Motor neuron (in vitro differentiated cells): ENCODE measurements around the gene IGDCC3. TPM values are rescaled to one million over a fixed set of nuclear protein-coding genes. Genes with fewer than 3 reads are reported as not detected.

Source experiments
- total RNA-seq, 8 experiments: library from RNA; unstranded; fragments of 300-600 nt; gene quantifications; 2 replicates each; pipeline versions ENCODE4 v1.2.3 to v1.2.4, GENCODE V29; 2022

IGDCC3 gene
- total RNA-seq, 8 experiments from 2014 or later = 0.15 to 189 (median 10.9) TPM

Other genes with a start within 250 kb of the IGDCC3 start
- 10 to 100 TPM; 13.4 to 20.9 (median 17.5) TPM for gene PDCD7, start 244.2 kb downstream of the IGDCC3 start, total RNA-seq
- 10 to 100 TPM; 25.5 to 76.3 (median 31.0) TPM for gene CLPX, start 192.7 kb downstream of the IGDCC3 start, total RNA-seq
- 10 to 100 TPM in 1 of 8 experiments, 1 to 10 TPM in 1, under 1 TPM in 6; 0.16 to 15.0 (median 0.39) TPM for gene CILP, start 166.5 kb downstream of the IGDCC3 start, total RNA-seq
- gene PARP16, start 91.1 kb downstream of the IGDCC3 start, total RNA-seq = 10 to 100 TPM in 3 of 8 experiments, 1 to 10 TPM in 5; 2.7 to 15.3 (median 6.7) TPM
- under 1 TPM; under 0.01 TPM for gene RNU5A-1, start 82.0 kb downstream of the IGDCC3 start, total RNA-seq
- gene RNU5B-1, start 73.3 kb downstream of the IGDCC3 start, total RNA-seq = under 1 TPM; under 0.01 TPM
- 10 to 100 TPM in 2 of 8 experiments, 1 to 10 TPM in 6; 1.9 to 21.0 (median 6.7) TPM for gene IGDCC4, start 44.9 kb upstream of the IGDCC3 start, total RNA-seq
- 10 to 100 TPM; 18.4 to 42.8 (median 24.7) TPM for gene DPP8, start 139.7 kb upstream of the IGDCC3 start, total RNA-seq
- 100 to 1,000 TPM in 2 of 8 experiments, 10 to 100 TPM in 6; 66.5 to 160 (median 82.2) TPM for gene HACD3, start 152.5 kb upstream of the IGDCC3 start, total RNA-seq
- gene INTS14, start 233.1 kb upstream of the IGDCC3 start, total RNA-seq = 10 to 100 TPM; 27.6 to 46.8 (median 32.9) TPM
- gene SLC24A1, start 243.9 kb upstream of the IGDCC3 start, total RNA-seq = 10 to 100 TPM in 3 of 8 experiments, 1 to 10 TPM in 5; 2.0 to 17.7 (median 5.4) TPM